GM18507 (cell line): Measurements from ENCODE around the gene SLC51B.
"Not testable (repeated sequence)": the region's sequence is repeated elsewhere in the genome, so short reads cannot be mapped to it uniquely, and the experiment has no call there.

Experiments used
- DNase-seq: peaks from one replicate; pipeline ENCODE4 v3.0.0; 2011; ENCODE audit warnings: low read depth; ENCODE audit not compliant: insufficient read length; ENCODE audit errors: extremely low spot score
- FAIRE-seq: peaks from 2 replicates; lab custom pipeline; 2011; peaks lifted over from hg19 to GRCh38; lab: Jason Lieb, UNC

Gene SLC51B

DNA sequence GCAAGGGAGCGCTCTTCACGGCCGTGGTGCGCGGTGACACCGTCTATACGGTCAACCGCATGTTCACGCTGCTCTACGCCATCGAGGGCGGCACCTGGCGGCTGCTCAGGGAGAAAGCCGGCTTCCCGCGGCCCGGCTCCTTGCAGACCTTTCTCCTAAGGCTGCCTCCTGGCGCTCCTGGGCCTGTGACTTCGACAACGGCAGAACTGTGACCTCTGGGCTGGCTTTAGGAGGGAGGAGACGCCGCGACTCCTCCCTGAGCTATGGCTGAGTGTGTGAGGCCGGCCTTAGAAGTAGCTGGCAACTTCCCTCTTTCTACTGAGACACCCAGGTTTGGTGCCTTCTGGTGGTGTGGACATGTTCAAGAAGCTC, 32.8 kb downstream of the SLC51B start:
- FAIRE-seq (no peak), DNase-seq (no peak)

GRCh38 chr15:65079580-65079979, 34.4 kb downstream of the SLC51B start:
- FAIRE-seq = no peak
- DNase-seq = no peak

- FAIRE-seq = no peak
These were observed 36.1 kb downstream of the SLC51B start for GRCh38 chr15:65081270-65081669.

DNA sequence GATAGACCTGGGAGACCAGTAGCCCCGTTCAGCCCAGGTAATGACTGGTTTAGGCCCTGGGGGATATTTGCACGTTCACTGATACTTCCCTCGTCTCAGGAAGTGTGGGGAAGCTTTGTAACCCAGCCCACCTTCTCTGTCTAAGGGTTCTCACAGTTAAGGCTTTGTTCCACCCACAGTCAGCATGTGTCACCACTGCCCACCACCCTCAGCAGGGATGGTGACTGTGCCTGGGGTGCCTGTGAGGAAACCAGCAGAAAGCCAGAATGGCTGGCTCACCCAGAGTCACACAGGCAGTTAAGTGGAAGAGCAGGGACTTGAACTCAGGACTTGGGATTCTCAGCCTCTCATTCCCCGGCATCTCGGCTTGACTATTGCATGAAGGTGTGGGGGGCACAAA, 36.6 kb downstream of the SLC51B start:
- DNase-seq (no peak), FAIRE-seq (no peak)

More at GRCh38 chr15:65081270-65081669, 36.1 kb downstream of the SLC51B start:
- no peak for DNase-seq

- FAIRE-seq (no peak), DNase-seq (no peak)
These were observed 37.2 kb downstream of the SLC51B start for GRCh38 chr15:65082303-65082953.

- no peak for DNase-seq
These were observed 38.1 kb downstream of the SLC51B start for GRCh38 chr15:65083262-65083701.

DNA sequence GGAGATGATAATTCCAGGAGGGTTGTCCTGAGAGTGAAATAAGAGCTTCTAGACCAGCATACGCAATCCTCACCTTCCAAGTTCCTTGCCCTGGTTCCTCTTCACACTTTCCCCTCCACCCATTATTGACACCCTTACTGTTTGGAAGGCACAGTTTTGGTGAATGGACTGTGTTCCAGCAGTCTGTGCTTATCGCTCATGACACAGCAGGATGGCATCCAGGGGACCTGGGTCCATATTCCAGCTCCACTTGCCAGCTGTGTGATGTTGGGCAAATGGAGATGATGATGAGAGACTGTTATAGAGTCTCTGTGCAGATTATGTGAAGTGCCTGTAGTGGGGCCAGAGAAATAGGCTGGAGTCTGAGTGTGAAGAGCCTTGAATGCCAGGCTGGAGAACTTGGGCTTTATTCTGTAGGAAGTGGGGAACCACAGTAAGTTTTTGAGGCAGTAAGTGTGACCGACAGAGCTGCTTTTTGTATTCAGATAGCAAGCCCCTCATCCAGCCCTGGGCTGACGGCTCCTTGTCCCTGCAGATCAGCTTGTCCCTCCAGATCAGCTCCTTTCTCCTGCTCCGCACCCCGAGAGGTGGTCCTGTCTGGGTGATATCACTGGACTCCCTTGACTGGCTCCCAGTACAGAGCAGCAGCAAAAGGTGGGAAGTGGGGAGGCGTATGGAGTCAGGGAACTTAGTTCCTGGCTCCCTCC, 39.5 kb downstream of the SLC51B start:
- DNase-seq (no peak), FAIRE-seq (no peak)

More at GRCh38 chr15:65083262-65083701, 38.1 kb downstream of the SLC51B start:
- no peak for FAIRE-seq

GRCh38 chr15:65085207-65085753, 40.1 kb downstream of the SLC51B start:
- DNase-seq (no peak), FAIRE-seq (no peak)

DNA sequence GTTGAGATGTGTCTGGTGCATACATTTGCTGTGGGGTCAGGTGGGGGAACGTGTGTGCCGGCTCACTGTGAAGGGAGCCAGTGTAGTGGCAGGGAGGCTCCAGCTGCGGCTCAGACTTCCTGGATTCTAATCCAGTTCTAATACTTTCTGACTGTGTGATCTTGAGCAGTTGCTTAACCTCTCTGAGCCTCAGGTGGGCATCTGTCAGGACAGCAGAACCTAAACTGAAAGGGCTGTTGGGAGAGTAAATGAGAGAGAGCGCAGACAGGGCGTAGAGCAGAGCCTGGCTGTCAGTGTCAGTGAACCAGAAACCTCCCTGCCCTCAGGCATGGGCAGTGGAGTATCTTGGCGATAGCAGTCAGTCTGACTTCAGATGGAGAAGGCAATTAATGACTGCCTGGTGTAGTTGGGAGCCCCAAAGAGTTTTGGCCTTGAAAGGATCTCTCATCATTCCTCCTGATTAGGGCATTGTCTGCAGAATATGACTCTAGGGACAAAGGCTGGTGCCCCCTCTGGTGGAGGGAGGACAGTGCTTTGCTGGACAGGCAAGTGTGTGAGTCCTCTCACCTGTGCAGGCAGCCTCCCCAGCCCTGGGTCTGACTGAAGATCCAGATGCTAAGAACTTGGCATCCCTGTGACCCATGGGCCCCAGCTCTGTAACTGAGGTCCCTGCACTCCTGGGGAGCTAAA, 40.9 kb downstream of the SLC51B start:
- no peak for FAIRE-seq
- no peak for DNase-seq

GRCh38 chr15:65086680-65087111, 41.5 kb downstream of the SLC51B start:
- FAIRE-seq = no peak

DNA sequence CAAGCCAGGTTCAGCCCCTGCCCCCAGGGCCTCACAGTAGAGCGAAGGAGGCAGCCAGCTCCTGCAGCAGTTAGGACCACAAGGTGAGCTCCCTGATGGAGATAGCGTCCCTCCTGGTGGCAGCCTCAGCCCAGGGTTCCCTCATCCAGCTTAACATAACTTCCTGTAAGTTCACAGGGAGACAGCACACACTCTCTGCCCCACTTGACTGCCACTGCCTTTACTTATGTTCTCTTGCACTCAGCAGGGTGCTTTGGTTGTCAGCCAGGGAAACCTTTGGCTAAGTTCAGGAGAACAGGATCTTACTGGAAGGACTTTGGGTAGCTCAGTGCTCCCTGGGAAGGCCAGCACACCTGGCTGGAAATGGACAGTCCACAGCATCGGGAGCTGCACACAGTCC, 42.2 kb downstream of the SLC51B start:
- FAIRE-seq (no peak), DNase-seq (no peak)

More at GRCh38 chr15:65086680-65087111, 41.5 kb downstream of the SLC51B start:
- DNase-seq = no peak

DNA sequence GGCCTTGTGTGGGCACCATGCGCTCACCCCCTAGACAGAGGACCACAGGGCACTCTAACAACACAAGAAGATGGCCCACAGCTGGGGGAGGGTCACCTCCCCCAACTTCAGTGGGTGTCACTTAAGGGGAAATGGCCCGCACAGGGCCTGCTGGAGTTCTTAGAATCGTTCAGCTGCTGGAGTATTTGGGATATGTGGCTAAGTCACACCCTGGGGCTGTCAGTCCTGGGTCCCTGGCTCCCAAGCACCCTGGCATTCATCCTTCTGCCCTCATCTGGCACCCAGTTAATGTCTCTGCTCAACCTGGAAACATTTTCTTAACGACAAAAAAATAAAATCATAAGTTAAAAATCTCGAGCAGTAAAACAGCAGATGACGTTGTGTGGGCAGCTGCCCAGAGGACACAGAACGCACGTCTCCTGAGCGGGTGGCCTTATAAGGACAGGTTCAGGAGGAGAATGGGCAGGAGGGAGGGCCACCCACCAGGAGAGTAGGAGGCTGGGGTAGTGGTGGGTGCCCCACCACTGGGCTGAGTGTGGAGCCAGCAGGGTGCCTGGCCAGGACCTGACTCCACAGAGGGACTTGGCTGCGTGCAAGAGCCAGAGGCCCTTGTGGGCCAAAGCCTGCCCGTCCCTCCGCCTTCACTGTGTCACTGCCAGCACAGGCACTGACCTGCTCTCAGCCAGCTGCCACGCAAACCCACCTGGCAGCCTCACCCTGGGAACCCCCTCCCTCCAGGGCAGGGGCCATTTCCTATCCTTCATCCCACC, 42.9 kb downstream of the SLC51B start:
- DNase-seq = no peak
- FAIRE-seq = no peak

- FAIRE-seq (no peak), DNase-seq (no peak)
These were observed 43.4 kb downstream of the SLC51B start for GRCh38 chr15:65088643-65089021.

GRCh38 chr15:65089206-65089824, 44.1 kb downstream of the SLC51B start:
- FAIRE-seq (no peak), DNase-seq (no peak)

- FAIRE-seq (no peak), DNase-seq (no peak)
These were observed 47.0 kb downstream of the SLC51B start for GRCh38 chr15:65091946-65092770.

- no peak for FAIRE-seq
- DNase-seq = no peak
These were observed 48.0 kb downstream of the SLC51B start for GRCh38 chr15:65092911-65093792.

DNA sequence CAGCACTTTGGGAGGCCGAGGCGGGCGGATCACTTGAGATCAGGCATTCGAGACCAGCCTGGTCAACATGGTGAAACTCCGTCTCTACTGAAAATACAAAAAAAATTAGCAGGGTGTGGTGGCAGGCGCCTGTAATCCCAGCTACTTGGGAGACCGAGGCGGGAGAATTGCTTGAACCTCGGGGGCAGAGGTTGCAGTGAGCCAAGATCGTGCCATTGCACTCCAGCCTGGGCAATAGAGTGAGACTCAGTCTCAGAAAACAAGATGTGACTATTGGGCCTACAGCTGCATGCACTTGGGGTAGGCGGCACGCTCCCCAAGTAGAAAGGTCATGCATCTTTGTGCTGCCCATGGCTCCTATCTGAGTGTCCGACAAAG, 48.6 kb downstream of the SLC51B start:
- FAIRE-seq, DNase-seq: not testable (repeated sequence)
